DMS 273 (cell line): Measurements from ENCODE around the gene PPP1R1B.
A peak's percentile ranks its signal among the peaks of the same experiment; 100 is the strongest.

ENCODE experiments used
- DNase-seq: peaks from one replicate; lab custom pipeline; 2025; ENCODE audit not compliant: unreplicated experiment; lab: John Stamatoyannopoulos, UW

The PPP1R1B gene

DNA sequence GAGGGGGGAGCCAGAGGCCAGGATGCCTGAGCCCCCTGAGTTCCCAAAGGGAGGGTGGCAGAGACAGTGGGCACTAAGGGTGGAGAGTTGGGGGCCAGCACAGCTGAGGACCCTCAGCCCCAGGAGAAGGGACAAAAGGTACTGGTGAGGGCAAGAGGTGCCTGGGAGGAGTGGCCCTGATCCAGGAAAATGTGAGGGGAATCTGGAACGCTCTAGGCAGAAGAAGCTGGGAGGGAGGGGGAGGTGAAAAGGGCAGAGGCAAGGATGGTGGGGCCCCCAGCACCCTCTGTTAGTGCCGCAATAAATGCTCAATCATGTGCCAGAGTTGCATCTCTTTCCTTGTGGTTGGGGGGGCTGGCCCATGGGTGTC lies 39.5 kb downstream of the PPP1R1B start:
- peak; percentile 43 for DNase-seq

GRCh38 chr17:39666601-39667261 lies 40.0 kb downstream of the PPP1R1B start:
- DNase-seq: peak; percentile 38

GRCh38 chr17:39667262-39667944 lies 40.7 kb downstream of the PPP1R1B start:
- DNase-seq: peak; percentile 38

- DNase-seq: peak; percentile 91
These were observed 41.5 kb downstream of the PPP1R1B start, which contains the start of gene PNMT for GRCh38 chr17:39667945-39668924. Gene PNMT (plus strand): TSS chr17:39668453. CDS start chr17:39668476, 23 bp downstream.

GRCh38 chr17:39669897-39670735 lies 43.4 kb downstream of the PPP1R1B start:
- no peak for DNase-seq

- no peak for DNase-seq
These were observed 44.0 kb downstream of the PPP1R1B start for GRCh38 chr17:39670746-39671145.

DNA sequence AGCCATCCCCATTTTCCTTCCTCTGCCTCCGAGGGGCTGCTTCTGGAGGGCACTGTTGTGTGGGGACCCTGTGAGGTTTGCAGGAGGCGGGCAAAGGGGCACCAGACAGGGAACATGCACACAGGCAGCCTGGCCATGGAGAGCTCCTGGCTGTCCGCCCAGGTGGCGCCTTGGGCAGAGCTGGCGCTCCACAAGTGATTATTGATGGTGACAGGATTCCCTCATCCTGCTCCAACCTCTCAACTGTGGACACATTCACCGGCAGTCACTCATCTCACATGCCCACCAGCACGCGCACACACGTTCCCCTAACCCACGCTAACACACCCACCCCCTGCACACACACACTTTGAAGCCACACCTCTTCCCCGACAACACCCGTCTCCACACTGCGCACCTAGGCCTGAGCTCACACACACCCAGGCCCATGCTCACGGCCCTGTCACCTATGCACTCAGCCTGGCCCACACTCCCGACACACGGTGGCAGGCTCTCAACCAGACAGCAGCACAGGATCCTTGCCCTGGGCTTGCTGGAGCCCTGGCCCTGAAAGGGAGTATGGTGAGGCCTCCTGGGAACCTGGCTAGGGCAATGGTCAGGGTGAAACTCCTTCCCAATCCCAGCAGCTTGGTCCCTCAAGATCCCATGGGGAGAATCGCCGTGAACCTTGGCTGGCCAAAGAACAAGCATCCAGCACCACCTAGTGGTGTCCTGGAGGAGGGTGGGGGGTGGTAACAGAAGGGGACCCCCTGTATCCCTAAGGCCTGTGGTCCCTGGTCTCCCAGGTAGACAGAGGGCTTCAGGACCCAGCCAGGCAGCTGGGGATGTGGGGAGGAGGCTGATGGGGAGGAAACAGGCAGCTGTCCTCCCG lies 45.1 kb downstream of the PPP1R1B start:
- peak; percentile 71 for DNase-seq

GRCh38 chr17:39672522-39673334 lies 46.0 kb downstream of the PPP1R1B start:
- DNase-seq: no peak

DNA sequence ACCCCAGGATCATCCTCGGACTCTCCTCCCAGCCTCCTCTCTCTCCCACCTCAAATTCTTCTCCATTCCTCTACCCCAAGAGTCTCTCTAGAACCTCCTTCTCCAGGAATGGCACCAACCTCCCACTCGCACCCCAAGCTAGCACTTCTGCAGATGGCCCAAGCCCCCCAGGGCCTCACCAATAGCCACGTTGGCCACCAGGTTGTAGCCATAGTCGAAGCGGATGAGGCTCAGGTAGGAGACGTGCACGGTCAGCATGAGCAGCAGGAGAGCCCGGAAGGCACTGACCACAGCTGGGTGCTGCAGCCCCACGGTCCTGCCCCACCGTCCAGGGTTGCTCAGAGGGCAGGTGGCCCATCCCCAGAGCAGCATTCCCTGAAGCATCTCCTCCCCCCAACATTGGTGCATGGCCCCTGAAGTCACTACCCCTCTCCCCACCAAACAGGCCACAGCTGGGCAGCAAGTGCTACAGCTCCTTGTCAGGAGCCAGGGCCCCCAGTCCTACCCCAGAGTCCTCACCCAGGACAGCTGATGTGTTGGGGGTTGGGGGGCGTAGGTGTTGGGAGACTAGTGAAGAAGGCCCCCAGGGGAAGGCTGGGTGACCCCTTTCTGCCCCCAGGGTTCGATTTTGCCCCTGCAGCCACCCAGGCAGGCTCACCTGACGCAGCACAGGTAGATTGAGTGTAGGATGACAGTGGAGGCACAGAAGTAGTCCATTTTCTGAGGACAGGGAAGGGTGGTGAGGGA lies 46.8 kb downstream of the PPP1R1B start:
- DNase-seq: no peak

DNA sequence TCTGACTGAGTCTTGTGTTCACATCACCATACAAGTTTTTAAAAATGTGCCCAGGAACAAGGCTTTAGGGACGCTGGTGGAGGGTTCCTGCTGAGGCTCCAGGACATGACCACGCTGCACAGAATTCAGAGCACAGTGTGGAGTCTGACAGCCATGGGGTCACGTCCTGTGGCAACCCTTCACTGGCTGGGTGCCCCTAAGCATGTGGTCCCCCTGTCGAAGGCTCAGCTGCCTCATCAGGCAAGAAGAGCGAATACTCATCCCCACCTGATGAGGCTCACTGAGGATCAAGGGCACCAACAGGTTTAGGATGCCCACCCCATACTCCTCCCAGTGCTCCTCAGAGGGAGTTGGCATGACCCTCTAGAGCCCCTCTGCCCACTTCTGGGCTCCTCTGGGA lies 47.4 kb downstream of the PPP1R1B start:
- DNase-seq: no peak

DNA sequence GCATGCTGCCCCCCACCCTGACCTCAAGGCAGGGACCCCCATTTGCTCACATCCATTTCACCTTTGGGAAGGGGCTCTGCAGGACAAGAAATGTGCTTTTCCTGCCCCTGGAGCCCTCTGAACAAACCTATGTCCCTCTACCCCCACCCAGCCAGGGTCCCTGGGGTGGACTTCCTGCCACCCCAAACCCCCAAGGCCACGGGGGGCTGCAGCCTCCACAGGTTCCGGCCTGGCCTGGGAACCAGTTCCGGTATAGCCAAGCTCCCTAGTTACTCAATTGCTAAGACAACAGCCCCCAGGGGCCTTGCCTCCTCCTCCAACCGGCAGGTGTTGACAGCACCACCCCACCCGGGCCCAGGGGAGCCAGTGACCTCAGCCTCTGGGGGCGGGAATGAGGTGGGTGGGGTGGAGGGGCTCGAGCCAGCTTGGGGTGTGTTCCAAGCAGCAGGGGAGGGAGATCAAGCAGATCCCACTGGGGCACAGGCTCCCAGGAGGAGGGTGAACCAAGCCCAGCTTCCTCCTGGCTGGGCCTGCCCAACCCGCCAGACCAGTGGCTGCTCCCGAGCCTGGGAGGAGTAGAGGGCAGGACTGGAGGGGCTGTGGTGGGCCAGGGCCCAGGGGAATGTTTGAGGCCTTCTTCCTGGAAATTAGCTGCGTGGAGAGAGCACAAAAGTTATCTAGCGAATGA lies 48.1 kb downstream of the PPP1R1B start:
- peak; percentile 41 for DNase-seq

DNA sequence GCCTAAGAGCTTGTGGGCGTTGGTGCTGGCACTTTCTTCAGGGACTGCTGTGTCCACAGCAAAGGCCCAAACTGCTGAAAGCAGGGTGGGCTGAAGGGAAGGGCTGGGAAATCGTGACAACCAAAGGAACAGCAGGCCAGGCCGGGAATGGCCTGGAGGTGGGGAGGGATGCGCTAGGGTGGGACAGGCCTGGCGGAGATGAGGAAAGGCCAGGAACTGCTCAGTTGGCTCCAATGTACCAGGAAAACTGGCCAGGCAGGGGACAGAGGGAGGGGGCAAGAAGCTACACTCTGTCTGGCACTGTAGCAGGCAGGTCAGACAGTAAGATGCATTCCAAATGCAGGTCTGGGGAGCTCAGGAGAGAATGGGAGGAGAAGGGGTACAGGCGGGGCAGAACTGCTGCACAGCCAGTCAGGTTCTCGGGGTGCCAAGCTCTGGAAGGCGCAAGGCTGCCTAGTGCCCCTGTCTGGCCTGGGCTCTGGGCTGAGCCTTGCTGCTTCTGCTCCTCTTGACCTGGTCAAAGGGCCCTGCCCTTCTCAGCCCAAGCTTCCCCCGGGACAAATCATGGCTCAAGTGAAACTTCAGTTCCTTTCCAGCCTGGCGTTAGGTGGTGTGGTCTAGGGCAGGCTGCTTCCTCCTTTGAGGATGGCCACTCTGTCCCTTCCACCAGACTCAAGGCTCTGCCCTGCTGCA lies 48.8 kb downstream of the PPP1R1B start:
- no peak for DNase-seq

- peak; percentile 48 for DNase-seq
These were observed 49.6 kb downstream of the PPP1R1B start for GRCh38 chr17:39676198-39676819.

DNA sequence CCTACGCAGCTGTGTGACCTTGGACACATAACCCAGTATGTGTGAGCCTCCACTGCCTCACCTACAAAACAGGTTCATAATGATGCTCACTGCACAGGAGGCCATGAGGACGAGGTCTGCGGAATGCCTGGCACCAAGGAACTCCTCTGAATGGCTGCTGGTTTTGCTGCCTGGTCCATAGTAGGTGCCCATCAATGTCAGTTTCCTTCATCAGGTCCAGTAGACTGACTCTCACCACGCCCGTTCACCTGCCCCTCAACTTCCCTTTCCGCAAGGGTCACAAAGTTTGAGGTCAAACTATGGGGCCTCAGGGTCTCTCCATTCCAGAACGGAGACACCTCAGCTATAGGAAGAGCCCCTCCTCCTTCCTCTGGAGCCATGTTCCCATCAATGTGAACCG lies 50.3 kb downstream of the PPP1R1B start:
- DNase-seq: no peak

DNA sequence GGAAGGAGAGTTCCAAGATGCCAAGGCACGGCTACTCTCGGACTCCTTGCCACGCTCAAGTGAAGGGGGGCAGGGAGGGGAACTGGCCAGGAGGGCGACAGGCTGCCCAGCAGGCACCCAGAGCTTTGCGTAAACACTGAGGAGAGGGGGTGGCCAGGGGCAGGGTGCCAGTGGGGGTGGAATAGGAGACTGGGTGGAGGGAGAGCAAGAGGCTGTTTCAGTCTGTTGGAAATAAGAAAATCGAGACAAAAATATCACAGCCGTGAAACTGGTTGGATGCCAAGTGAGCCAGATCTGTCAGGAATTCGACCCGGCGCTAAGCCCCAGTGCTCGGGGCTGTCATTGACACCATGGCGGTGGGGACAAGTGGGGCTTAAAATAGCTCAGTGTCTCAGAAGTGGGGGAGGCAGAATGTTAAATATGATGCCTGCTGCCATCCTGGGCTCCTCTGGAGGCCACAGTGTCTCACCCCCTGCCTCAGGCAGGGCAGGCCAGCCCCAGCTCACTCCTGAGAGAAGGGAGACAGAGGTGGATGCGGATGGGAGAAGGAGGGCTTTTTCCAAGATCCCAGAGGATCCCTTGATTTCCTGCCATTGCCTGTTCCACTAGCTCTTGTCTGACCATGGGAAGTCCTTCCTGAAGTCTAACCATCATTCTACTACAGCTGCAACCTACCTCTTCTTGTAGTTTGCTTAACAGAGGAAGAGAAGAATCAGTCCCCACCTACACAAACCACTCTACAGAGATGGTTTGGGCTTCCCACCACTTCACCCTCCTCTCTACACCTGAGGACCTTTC lies 51.0 kb downstream of the PPP1R1B start:
- peak; percentile 42 for DNase-seq
